ENCODE measurements around the gene CSRNP3. TPM values are rescaled to one million over a fixed set of nuclear protein-coding genes. Genes with fewer than 3 reads are reported as not detected.

CSRNP3 gene
- total and polyA plus RNA-seq, 10 of the 15 experiments (the other 5 are each of a cell fraction or from before 2014, with no cell fraction given): 0.03 to 5.2 (median 0.11) TPM; not detected in 1

GRCh38 chr2:165662720-165663119 lies 193.2 kb downstream of the CSRNP3 start (continued):
- TF ChIP-seq ZBTB4 (CRISPR knock-in tag; IDR thresholded peaks at IDR 0.05) (no peak), PML (IDR thresholded peaks at IDR 0.05; ENCODE audit: low read length) (no peak), CBFB (IDR thresholded peaks at IDR 0.05; ENCODE audit: low read depth) (no peak)

- H3K4me3 ChIP-seq: no peak overlapping the region
- no peaks in the 10 kb centered on the region for H3K27me3 ChIP-seq (replicated peaks in 1 of 2; ENCODE audit: control insufficient read depth in 2 of 2, insufficient read depth in 2 of 2, low read length in 1 of 2)
- no peak overlapping the region for H2AFZ ChIP-seq (ENCODE audit: control insufficient read depth, low read depth, low read length)
- ATAC-seq (no peak), DNase-seq (ENCODE audit: low read depth, low spot score) (no peak), FAIRE-seq (no peak)
- WGBS (ENCODE audit: insufficient coverage, insufficient replicate concordance, low lambda C conversion rate, missing lambda C conversion rate): 48% methylated on average over 2 of the region's 2 CpGs
- H3K79me2 ChIP-seq (ENCODE audit: control insufficient read depth, insufficient read depth, low read length): no peaks in the 10 kb centered on the region
- in situ Hi-C loops (cut with MboI): no loop called here
- TF ChIP-seq ZSCAN29 (IDR thresholded peaks at IDR 0.05) (no peak), BCL3 (IDR thresholded peaks at IDR 0.05; ENCODE audit: borderline replicate concordance, insufficient read depth, low read depth, low read length, poor library complexity, severe bottlenecking) (no peak), TARDBP (IDR thresholded peaks at IDR 0.05; ENCODE audit: borderline replicate concordance) (no peak), SPI1 (IDR thresholded peaks at IDR 0.05; ENCODE audit: borderline replicate concordance, insufficient read depth, low read depth, low read length) (no peak), ZBTB4 (CRISPR knock-in tag; IDR thresholded peaks at IDR 0.05) (no peak), PAX8 (IDR thresholded peaks at IDR 0.05) (no peak), ZBED1 (IDR thresholded peaks at IDR 0.05; ENCODE audit: borderline replicate concordance) (no peak)
- no peak overlapping the region for H3K9ac ChIP-seq (ENCODE audit: control insufficient read depth, insufficient read depth, low read length)
- H3K4me1 ChIP-seq (ENCODE audit: control insufficient read depth, insufficient read depth, low read length): no peaks in the 10 kb centered on the region
- ChIA-PET CTCF (interaction anchor here (1.2 kb wide), 1 partner anchor 10 kb away, joined by 3 read pairs; no protein-coding TSS in a partner anchor), SMC1A (ENCODE audit: uncharacterized antibody, unreplicated experiment) (interaction anchor here (0.6 to 8.1 kb wide), 8 partner anchors 7 to 223 kb away, joined by 3 to 98 read pairs (median 3); no protein-coding TSS in a partner anchor), POLR2A (no interaction called here), RAD21 (ENCODE audit: unreplicated experiment) (no interaction called here)
- H4K20me1 ChIP-seq (ENCODE audit: control insufficient read depth, insufficient read depth): no peaks in the 10 kb centered on the region
- no peaks in the 10 kb centered on the region for H3K9me3 ChIP-seq (replicated peaks; ENCODE audit: control insufficient read depth, insufficient read depth, low read length)
- intact Hi-C loops (cut with micrococcal nuclease; ENCODE audit: unreplicated experiment): no loop called here
- no TSS peak for BruUV-seq (replicated peaks)
- H3K27ac ChIP-seq (ENCODE audit: control insufficient read depth, insufficient read depth): no peak overlapping the region
- H3K4me2 ChIP-seq (ENCODE audit: control insufficient read depth, insufficient read depth): no peak overlapping the region
- no peaks in the 10 kb centered on the region for H3K36me3 ChIP-seq (ENCODE audit: control insufficient read depth in 2 of 2, insufficient read depth in 2 of 2, low read length in 1 of 2)
Observed at GRCh38 chr2:165665614-165666013, 196.1 kb downstream of the CSRNP3 start.

Data from GM12878 (cell line).